CD4-positive, alpha-beta T cell (primary cell): ENCODE measurements around the gene FTSJ1. TPM values are rescaled to one million over a fixed set of nuclear protein-coding genes. Genes with fewer than 3 reads are reported as not detected.

Experiments
- ATAC-seq: fragments of 200-7000 bp; cut with Tn5 transposase; one replicate; pipeline ENCODE4 v1.10.0; 2022; ENCODE audit warnings: mild to moderate bottlenecking; ENCODE audit not compliant: poor library complexity
- CTCF ChIA-PET: fragments of 350-600 bp; sonication (Branson Sonifier 250); formaldehyde crosslinking; loops from one replicate; lab custom pipeline; 2021; ENCODE audit warnings: antibody characterized with exemption, inconsistent platforms; lab: Charles Lee
- POLR2A ChIA-PET: fragments of 350-600 bp; sonication (Branson Sonifier 250); formaldehyde crosslinking; loops from one replicate; lab custom pipeline; 2021; ENCODE audit warnings: antibody characterized with exemption, inconsistent platforms; lab: Charles Lee
- DNase-seq, 14 experiments: peaks; one replicate each; pipeline ENCODE4 v3.0.0-alpha.2; 2013 to 2020; ENCODE audit warnings: mixed read lengths in 2 of 14
- H3K27ac ChIP-seq, 2 donors: one replicate each; pipeline versions ENCODE4 v1.5.1 to v1.7.0; 2013; ENCODE audit warnings: low read length in 2 of 2, low read depth in 1 of 2, mild to moderate bottlenecking in 1 of 2
- H3K27me3 ChIP-seq, 2 experiments: 1 replicate in 1 of 2; 2 replicates in 1 of 2; pipeline versions ENCODE4 v1.6.1 to v1.7.0; 2013; ENCODE audit warnings: low read length in 2 of 2, control low read depth in 1 of 2, mild to moderate bottlenecking in 1 of 2, moderate library complexity in 1 of 2; ENCODE audit not compliant: insufficient read depth in 2 of 2, control insufficient read depth in 1 of 2
- H3K36me3 ChIP-seq: one replicate; pipeline ENCODE4 v1.6.1; 2013; ENCODE audit warnings: low read length, control low read depth; ENCODE audit not compliant: insufficient read depth
- H3K4me1 ChIP-seq: one replicate; pipeline ENCODE4 v1.6.1; 2013; ENCODE audit warnings: low read length, control low read depth; ENCODE audit not compliant: insufficient read depth
- H3K4me3 ChIP-seq: one replicate; pipeline ENCODE4 v1.5.1; 2013; ENCODE audit warnings: mild to moderate bottlenecking, low read length, moderate library complexity
- H3K9me3 ChIP-seq, 2 experiments: 1 replicate in 1 of 2; 2 replicates in 1 of 2; pipeline versions ENCODE4 v1.6.1 to v1.7.0; 2013; ENCODE audit warnings: low read length in 2 of 2, mild to moderate bottlenecking in 2 of 2, control low read depth in 1 of 2, moderate library complexity in 1 of 2; ENCODE audit not compliant: control insufficient read depth in 1 of 2, insufficient read depth in 1 of 2
- H3K27ac Mint-ChIP-seq: one replicate; pipeline ENCODE4 v1.8.0; 2020; ENCODE audit warnings: mixed read lengths
- H3K27me3 Mint-ChIP-seq: one replicate; pipeline ENCODE4 v1.8.0; 2021; ENCODE audit warnings: mixed read lengths
- H3K36me3 Mint-ChIP-seq: one replicate; pipeline ENCODE4 v1.8.0; 2021; ENCODE audit warnings: low read depth, mixed read lengths
- H3K4me1 Mint-ChIP-seq: one replicate; pipeline ENCODE4 v1.8.0; 2021; ENCODE audit warnings: low read depth, mixed read lengths
- H3K4me3 Mint-ChIP-seq: one replicate; pipeline ENCODE4 v1.8.0; 2020; ENCODE audit warnings: mild to moderate bottlenecking, mixed read lengths
- H3K9me3 Mint-ChIP-seq: one replicate; pipeline ENCODE4 v1.8.0; 2020; ENCODE audit warnings: mixed read lengths
- CTCF ChIP-seq: fragments of 200-600 bp; IDR thresholded peaks from one replicate; pipeline ENCODE4 v1.8.0; 2022; ENCODE audit warnings: antibody characterized with exemption, mild to moderate bottlenecking
- intact Hi-C, 2 experiments: fragments of 100-400 bp; cut with DNase I in 1 of 2; cut with micrococcal nuclease in 1 of 2; formaldehyde crosslinking; loops; one replicate each; pipeline versions ENCODE4 v1.15.1 to v1.9.0; 2023 to 2025; cut with DNase I, micrococcal nuclease
- total RNA-seq, 174 experiments: library from RNA in 2 of 174; stranded (reverse) in 2 of 174; gene quantifications; one replicate each; pipeline ENCODE4 v1.2.3 and lab custom pipeline; 2021 to 2026

Gene FTSJ1
- total RNA-seq, 2 experiments from 2014 or later, result 60.0 to 61.0 TPM

- Histone ChIP-seq H3K27ac (peak overlapping the region in 1 of 2 donors; percentile 40), H3K4me3 (no peak overlapping the region), H3K27me3 (no peaks in the 10 kb centered on the region), H3K36me3 (peaks cover 21% of the 10 kb centered on the region), H3K4me1 (peaks cover 7% of the 10 kb centered on the region), H3K9me3 (no peaks in the 10 kb centered on the region)
- Mint-ChIP-seq H3K4me1 (peaks cover 3% of the 10 kb centered on the region), H3K36me3 (peaks cover 14% of the 10 kb centered on the region), H3K27me3 (no peaks in the 10 kb centered on the region), H3K9me3 (no peaks in the 10 kb centered on the region), H3K4me3 (no peak overlapping the region), H3K27ac (peak overlapping the region; percentile 2)
- POLR2A ChIA-PET, result interaction anchor here (1.1 kb wide), 1 partner anchor 463 kb away, joined by 3 read pairs; no protein-coding TSS in a partner anchor
- intact Hi-C loops, result no loop called here
- ATAC-seq (no peak), DNase-seq (peak in 2 of 14 experiments; percentile 23 to 50)
- CTCF ChIA-PET, result no interaction called here
- no peak for TF ChIP-seq CTCF
These were observed 55.5 kb downstream of the FTSJ1 start for GRCh38 chrX:48531358-48531959.

- CTCF ChIA-PET, result no interaction called here
- DNase-seq (no peak), ATAC-seq (no peak)
- POLR2A ChIA-PET, result no interaction called here
- no peaks in the 10 kb centered on the region for H3K27me3 Mint-ChIP-seq
- H3K4me3 Mint-ChIP-seq, result no peak overlapping the region
- no peak overlapping the region for H3K27ac Mint-ChIP-seq
- no peaks in the 10 kb centered on the region for H3K9me3 Mint-ChIP-seq
- Histone ChIP-seq H3K27me3 (no peaks in the 10 kb centered on the region), H3K9me3 (no peaks in the 10 kb centered on the region), H3K4me1 (peaks cover 7% of the 10 kb centered on the region), H3K27ac (no peak overlapping the region), H3K36me3 (peaks cover 14% of the 10 kb centered on the region), H3K4me3 (no peak overlapping the region)
- intact Hi-C loops, result no loop called here
- H3K36me3 Mint-ChIP-seq, result peaks cover 8% of the 10 kb centered on the region
- no peaks in the 10 kb centered on the region for H3K4me1 Mint-ChIP-seq
- no peak for TF ChIP-seq CTCF
These were observed 56.2 kb downstream of the FTSJ1 start for GRCh38 chrX:48532161-48532560.

GRCh38 chrX:48533165-48533564 is 57.2 kb downstream of the FTSJ1 start:
- Histone ChIP-seq H3K36me3 (peaks cover 4% of the 10 kb centered on the region), H3K4me1 (peaks cover 7% of the 10 kb centered on the region), H3K4me3 (no peak overlapping the region), H3K9me3 (no peaks in the 10 kb centered on the region), H3K27me3 (no peaks in the 10 kb centered on the region), H3K27ac (no peak overlapping the region)
- Mint-ChIP-seq H3K4me1 (no peaks in the 10 kb centered on the region), H3K36me3 (peaks cover 8% of the 10 kb centered on the region), H3K9me3 (no peaks in the 10 kb centered on the region), H3K27me3 (no peaks in the 10 kb centered on the region), H3K27ac (no peak overlapping the region), H3K4me3 (no peak overlapping the region)
- ChIA-PET POLR2A (no interaction called here), CTCF (no interaction called here)
- TF ChIP-seq CTCF, result no peak
- no peak for ATAC-seq
- no peak for DNase-seq
- intact Hi-C loops, result loop anchor here in 1 of 2 experiments (1.0 kb wide), 1 partner anchor 10 kb away; no protein-coding TSS in a partner anchor

Other genes with a start within 250 kb of the FTSJ1 start
- not detected for gene SSX1, start 220.8 kb upstream of the FTSJ1 start, total RNA-seq
- gene SSX3, start 119.5 kb upstream of the FTSJ1 start, total RNA-seq, result not detected
- gene SSX4, start 92.7 kb upstream of the FTSJ1 start, total RNA-seq, result not detected
- gene SSX4B, start 64.2 kb upstream of the FTSJ1 start, total RNA-seq, result not detected
- 1 to 10 TPM; 7.0 to 8.3 TPM for gene SLC38A5, start 5.9 kb upstream of the FTSJ1 start, total RNA-seq
- gene PORCN, start 32.8 kb downstream of the FTSJ1 start, total RNA-seq, result 10 to 100 TPM; 12.0 to 14.1 TPM
- gene EBP, start 45.6 kb downstream of the FTSJ1 start, total RNA-seq, result 10 to 100 TPM; 38.1 to 41.1 TPM
- gene TBC1D25, start 63.5 kb downstream of the FTSJ1 start, total RNA-seq, result 10 to 100 TPM; 26.7 to 30.5 TPM
- gene RBM3, start 98.3 kb downstream of the FTSJ1 start, total RNA-seq, result 100 to 1,000 TPM; 351 to 377 TPM
- 10 to 100 TPM; 37.9 to 43.4 TPM for gene WDR13, start 121.3 kb downstream of the FTSJ1 start, total RNA-seq
- gene WAS, start 207.6 kb downstream of the FTSJ1 start, total RNA-seq, result 10 to 100 TPM; 63.7 to 67.4 TPM
- 1 to 10 TPM; 7.7 to 8.4 TPM for gene SUV39H1, start 220.5 kb downstream of the FTSJ1 start, total RNA-seq